Upper lobe of left lung (tissue), 4 donors: Measurements from ENCODE around the gene VEZT.

Experiments used
- POLR2A ChIP-seq, 4 donors: fragments of 450-650 bp; IDR thresholded peaks; one replicate each; pipeline ENCODE4 v1.5.1; 2016 to 2017; ENCODE audit warnings: antibody characterized with exemption in 4 of 4, mild to moderate bottlenecking in 2 of 4
- TF ChIP-seq, protein P1 (sequence below), 6 experiments: fragments of 450-650 bp in 4 of 6; fragments of 200-600 bp in 2 of 6; sonication (generic) in 2 of 6; IDR thresholded peaks; one replicate each; pipeline ENCODE4 v1.5.1; 2016 to 2019; ENCODE audit warnings: antibody characterized with exemption in 6 of 6

- TF ChIP-seq, protein P1, sequence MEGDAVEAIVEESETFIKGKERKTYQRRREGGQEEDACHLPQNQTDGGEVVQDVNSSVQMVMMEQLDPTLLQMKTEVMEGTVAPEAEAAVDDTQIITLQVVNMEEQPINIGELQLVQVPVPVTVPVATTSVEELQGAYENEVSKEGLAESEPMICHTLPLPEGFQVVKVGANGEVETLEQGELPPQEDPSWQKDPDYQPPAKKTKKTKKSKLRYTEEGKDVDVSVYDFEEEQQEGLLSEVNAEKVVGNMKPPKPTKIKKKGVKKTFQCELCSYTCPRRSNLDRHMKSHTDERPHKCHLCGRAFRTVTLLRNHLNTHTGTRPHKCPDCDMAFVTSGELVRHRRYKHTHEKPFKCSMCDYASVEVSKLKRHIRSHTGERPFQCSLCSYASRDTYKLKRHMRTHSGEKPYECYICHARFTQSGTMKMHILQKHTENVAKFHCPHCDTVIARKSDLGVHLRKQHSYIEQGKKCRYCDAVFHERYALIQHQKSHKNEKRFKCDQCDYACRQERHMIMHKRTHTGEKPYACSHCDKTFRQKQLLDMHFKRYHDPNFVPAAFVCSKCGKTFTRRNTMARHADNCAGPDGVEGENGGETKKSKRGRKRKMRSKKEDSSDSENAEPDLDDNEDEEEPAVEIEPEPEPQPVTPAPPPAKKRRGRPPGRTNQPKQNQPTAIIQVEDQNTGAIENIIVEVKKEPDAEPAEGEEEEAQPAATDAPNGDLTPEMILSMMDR (IDR thresholded peaks at IDR 0.05), result no peak
- peak in 2 of 4 donors; percentile 44 to 55 for TF ChIP-seq POLR2A (IDR thresholded peaks at IDR 0.05)
Measured at GRCh38 chr12:95216711-95217376, 763 bp upstream of the VEZT start.
